HepG2 (cell line): ENCODE measurements around the gene PRM3. TPM values are rescaled to one million over a fixed set of nuclear protein-coding genes. Genes with fewer than 3 reads are reported as not detected.

Experiments
- HOXA7 ChIP-seq: sonication (generic); formaldehyde crosslinking; IDR thresholded peaks from 2 replicates; pipeline ENCODE4 v1.8.1; 2022; ENCODE audit warnings: mild to moderate bottlenecking, missing genetic modification reagents, moderate library complexity
- IRF2 ChIP-seq: IDR thresholded peaks from 2 replicates; pipeline ENCODE4 v1.6.1; 2018; ENCODE audit warnings: missing genetic modification reagents, missing compliant biosample characterization
- KMT2A ChIP-seq: sonication (generic); formaldehyde crosslinking; IDR thresholded peaks from 2 replicates; pipeline ENCODE4 v1.4.0; 2020; ENCODE audit warnings: missing genetic modification reagents
- MIXL1 ChIP-seq: IDR thresholded peaks from 2 replicates; pipeline ENCODE4 v1.6.1; 2016
- MXD4 ChIP-seq: IDR thresholded peaks from 2 replicates; pipeline ENCODE4 v1.6.1; 2016; ENCODE audit warnings: mild to moderate bottlenecking, missing biosample characterization, missing genetic modification reagents
- NFATC3 ChIP-seq: sonication (generic); formaldehyde crosslinking; IDR thresholded peaks from 2 replicates; pipeline ENCODE4 v1.5.1; 2020; ENCODE audit warnings: mild to moderate bottlenecking, missing genetic modification reagents
- PAXIP1 ChIP-seq: sonication (generic); formaldehyde crosslinking; conservative IDR thresholded peaks from 2 replicates; pipeline ENCODE4 v1.4.0; 2020; ENCODE audit warnings: mild to moderate bottlenecking, missing genetic modification reagents, moderate library complexity
- PHF8 ChIP-seq: sonication (generic); formaldehyde crosslinking; IDR thresholded peaks from 2 replicates; pipeline ENCODE4 v1.5.0; 2020; ENCODE audit warnings: missing genetic modification reagents
- RCOR2 ChIP-seq: IDR thresholded peaks from 2 replicates; pipeline ENCODE4 v1.6.1; 2016; ENCODE audit warnings: missing biosample characterization, missing genetic modification reagents
- SALL1 ChIP-seq: sonication (generic); formaldehyde crosslinking; IDR thresholded peaks from 2 replicates; pipeline ENCODE4 v1.8.0; 2022; ENCODE audit warnings: mild to moderate bottlenecking, missing genetic modification reagents
- SP1 ChIP-seq, 2 experiments: fragments of 450-650 bp in 1 of 2; sonication (generic) in 1 of 2; formaldehyde crosslinking in 1 of 2; IDR thresholded peaks; 2 replicates each; pipeline versions ENCODE4 v1.4.0 to v1.6.1; 2016 to 2020; ENCODE audit warnings: missing genetic modification reagents in 1 of 2
- TBX3 ChIP-seq: fragments of 450-650 bp; IDR thresholded peaks from 2 replicates; pipeline ENCODE4 v1.6.1; 2017; ENCODE audit warnings: antibody characterized with exemption, mild to moderate bottlenecking, inconsistent platforms, borderline replicate concordance
- ZBTB38 ChIP-seq: sonication (generic); formaldehyde crosslinking; IDR thresholded peaks from 2 replicates; pipeline ENCODE4 v1.5.1; 2020; ENCODE audit warnings: mild to moderate bottlenecking, missing genetic modification reagents
- ZBTB7B ChIP-seq: sonication (generic); formaldehyde crosslinking; IDR thresholded peaks from 2 replicates; pipeline ENCODE4 v1.4.0; 2020; ENCODE audit warnings: missing genetic modification reagents
- ZFY ChIP-seq: sonication (generic); formaldehyde crosslinking; IDR thresholded peaks from 2 replicates; pipeline ENCODE4 v1.4.0; 2020; ENCODE audit warnings: missing genetic modification reagents
- ZNF138 ChIP-seq: sonication (generic); formaldehyde crosslinking; IDR thresholded peaks from 2 replicates; pipeline ENCODE4 v1.5.0; 2020; ENCODE audit warnings: mild to moderate bottlenecking, low read depth, missing genetic modification reagents
- ZNF205 ChIP-seq: IDR thresholded peaks from 2 replicates; pipeline ENCODE4 v1.6.1; 2018; ENCODE audit warnings: missing biosample characterization, missing genetic modification reagents
- ZNF256 ChIP-seq: sonication (generic); formaldehyde crosslinking; conservative IDR thresholded peaks from 2 replicates; pipeline ENCODE4 v1.4.0; 2020; ENCODE audit warnings: missing genetic modification reagents
- ZNF414 ChIP-seq: sonication (generic); formaldehyde crosslinking; IDR thresholded peaks from 2 replicates; pipeline ENCODE4 v1.5.0; 2020; ENCODE audit warnings: missing genetic modification reagents
- ZNF605 ChIP-seq: sonication (generic); formaldehyde crosslinking; IDR thresholded peaks from 2 replicates; pipeline ENCODE4 v1.8.0; 2022; ENCODE audit warnings: mild to moderate bottlenecking, missing genetic modification reagents
- ZNF792 ChIP-seq: IDR thresholded peaks from 2 replicates; pipeline ENCODE4 v1.6.1; 2016
- ZNF879 ChIP-seq: sonication (generic); formaldehyde crosslinking; IDR thresholded peaks from 2 replicates; pipeline ENCODE4 v1.8.1; 2023; ENCODE audit warnings: missing genetic modification reagents
- polyA plus RNA-seq, 8 experiments: library from polyadenylated mRNA; depleted of rRNA in 3 of 8; stranded (reverse) in 7 of 8; unstranded in 1 of 8; fragments of >200 nt; fragmentation: Illumina TruSeq in 4 of 8; extraction: Trizol in 4 of 8; gene quantifications; 2 replicates each; pipeline versions ENCODE4 v1.2.1 to v1.2.3, GENCODE V29; 2011 to 2016; ENCODE audit warnings: low read depth in 4 of 8, missing spikeins in 1 of 8, mixed read lengths in 1 of 8; ENCODE audit not compliant: insufficient read depth in 1 of 8
- total RNA-seq, 5 experiments: library from RNA; depleted of rRNA; stranded (reverse); fragments of >200 nt; fragmentation: Illumina TruSeq; extraction: Trizol; gene quantifications; 2 replicates each; pipeline ENCODE4 v1.2.3, GENCODE V29; 2016; ENCODE audit warnings: low read depth in 1 of 5

Gene PRM3
- total and polyA plus RNA-seq, 2 of the 13 experiments (the other 11 are each of a cell fraction or from before 2014, with no cell fraction given), result not detected

- TF ChIP-seq TBX3 (no peak), SP1 (IDR thresholded peaks at IDR 0.05) (no peak), SP1 (CRISPR knock-in tag; IDR thresholded peaks at IDR 0.05) (no peak), MIXL1 (CRISPR knock-in tag) (peak; percentile 67), IRF2 (CRISPR knock-in tag) (peak; percentile 77), ZNF138 (CRISPR knock-in tag) (no peak), ZFY (CRISPR knock-in tag) (peak; percentile 52; the same call in 1 of the 2 replicates), HOXA7 (CRISPR knock-in tag) (no peak), ZBTB7B (CRISPR knock-in tag) (peak; percentile 62), PHF8 (CRISPR knock-in tag) (peak; percentile 38; the same call in 1 of the 2 replicates), NFATC3 (CRISPR knock-in tag) (0 out of 2 replicates have a peak, but pooled peaks have one; percentile 27), PAXIP1 (CRISPR knock-in tag) (0 out of 2 replicates have a peak, but pooled peaks have one; percentile 26), ZNF605 (CRISPR knock-in tag) (0 out of 2 replicates have a peak, but pooled peaks have one; percentile 52), ZNF205 (CRISPR knock-in tag) (0 out of 2 replicates have a peak, but pooled peaks have one; percentile 52), ZNF879 (0 out of 2 replicates have a peak, but pooled peaks have one; percentile 39), ZNF256 (CRISPR knock-in tag) (0 out of 2 replicates have a peak, but pooled peaks have one; percentile 26), ZBTB38 (CRISPR knock-in tag) (peak; percentile 63), MXD4 (CRISPR knock-in tag) (no peak; the same call in 1 of the 2 replicates), ZNF792 (0 out of 2 replicates have a peak, but pooled peaks have one; percentile 27), RCOR2 (CRISPR knock-in tag) (peak; percentile 45; the same call in 1 of the 2 replicates), ZNF414 (no peak), SALL1 (CRISPR knock-in tag) (peak; percentile 60; the same call in 1 of the 2 replicates), KMT2A (CRISPR knock-in tag) (peak; percentile 57; the same call in 1 of the 2 replicates)
These were observed 10.4 kb upstream of the PRM3 start (continued) for GRCh38 chr16:11283820-11284248.
